HG03354 (cell line): ENCODE measurements around the gene B4GALT2.

Source experiments
- ATAC-seq: cut with Tn5 transposase; IDR thresholded peaks from one replicate; pipeline ENCODE4 v1.9.1; 2021; ENCODE audit warnings: mild to moderate bottlenecking; ENCODE audit not compliant: unreplicated experiment, poor library complexity, severe bottlenecking

The B4GALT2 gene

GRCh38 chr1:44021581-44022321 lies 42.7 kb downstream of the B4GALT2 start:
- no peak for ATAC-seq

DNA sequence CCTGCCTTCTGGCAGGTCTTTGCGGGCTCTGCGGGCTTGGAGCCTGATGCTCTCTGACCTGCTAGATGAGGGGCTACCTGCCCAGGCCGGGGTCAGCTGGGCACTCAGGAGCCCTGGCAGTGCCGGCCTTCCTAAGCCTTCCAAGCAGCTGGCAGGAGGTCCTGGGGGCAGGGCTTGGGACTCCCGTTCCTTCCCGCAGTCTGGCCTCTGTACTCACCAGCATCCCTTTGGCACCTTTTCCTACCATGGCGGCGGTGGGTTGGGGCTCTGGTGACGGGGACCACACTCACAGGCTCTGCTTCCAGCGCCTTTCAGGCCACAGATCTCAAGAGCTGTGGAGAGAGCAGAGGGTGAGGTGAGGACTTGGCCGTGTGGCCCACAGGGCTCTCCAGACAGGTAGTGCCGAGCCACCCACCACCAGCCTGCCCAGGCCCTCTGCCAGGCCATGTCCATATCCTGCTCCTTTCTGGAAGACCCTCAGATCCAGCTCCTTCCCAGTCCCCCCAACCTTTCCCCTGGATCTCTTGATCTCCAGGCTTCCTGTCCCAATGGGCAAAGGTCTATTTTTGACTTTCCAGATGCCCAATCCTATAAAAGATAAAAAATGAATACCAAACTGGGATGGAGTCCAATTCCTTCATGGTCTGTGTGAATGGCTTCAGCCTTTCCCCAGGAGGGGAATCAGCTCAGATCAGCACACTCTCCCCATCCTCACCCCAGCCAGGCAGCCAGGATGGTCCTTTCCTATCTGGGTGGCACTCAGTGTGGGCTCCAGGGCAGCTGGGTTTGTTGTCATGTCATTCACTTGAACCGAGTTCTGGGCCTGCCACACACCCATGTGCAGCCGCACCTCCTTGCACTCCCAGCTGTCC lies 45.3 kb downstream of the B4GALT2 start:
- no peak for ATAC-seq

GRCh38 chr1:44024903-44025525 lies 46.0 kb downstream of the B4GALT2 start:
- no peak for ATAC-seq

DNA sequence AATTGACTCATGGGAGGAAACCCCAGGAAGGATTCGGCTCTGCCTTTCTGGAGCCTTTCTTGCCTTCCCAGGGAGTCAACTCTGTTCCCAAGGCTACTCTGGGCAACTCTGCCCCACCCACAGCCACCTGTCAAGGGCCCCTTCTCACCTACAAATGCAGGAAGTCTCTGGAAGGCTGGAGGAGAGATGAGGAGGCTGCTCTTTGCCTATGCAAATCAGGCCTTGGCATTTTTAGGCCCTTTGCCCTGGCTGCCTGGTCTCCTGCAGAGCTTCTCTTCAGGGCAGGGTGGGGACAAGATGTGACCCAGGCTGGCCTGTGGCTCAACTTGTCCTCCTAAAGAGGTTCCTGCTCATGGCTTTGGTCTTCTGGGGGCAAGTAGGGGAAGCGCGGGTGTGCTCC lies 46.8 kb downstream of the B4GALT2 start:
- ATAC-seq: no peak

DNA sequence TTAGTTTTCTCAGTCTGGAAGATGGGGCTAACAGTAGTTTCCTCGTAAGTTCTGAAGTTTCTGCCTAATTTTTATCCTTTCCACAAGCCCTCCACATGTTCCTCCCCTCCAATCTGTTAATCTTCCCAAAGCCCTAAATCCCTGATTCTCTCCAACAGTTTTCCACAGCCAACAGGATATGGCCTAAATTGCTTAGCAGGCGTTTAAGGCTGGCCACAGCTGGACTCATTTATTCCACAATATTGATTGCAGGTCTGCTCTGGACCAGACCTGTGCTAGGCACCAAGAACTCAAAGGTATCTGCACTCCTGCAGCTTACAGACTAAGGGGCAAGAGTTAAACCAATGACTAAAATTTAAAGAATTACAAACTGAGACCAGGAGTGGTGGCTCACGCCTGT lies 48.3 kb downstream of the B4GALT2 start:
- ATAC-seq: no peak

- ATAC-seq: peak; percentile 24
Measured at GRCh38 chr1:44029260-44029910, 50.4 kb downstream of the B4GALT2 start.

- ATAC-seq: peak; percentile 89
Measured at GRCh38 chr1:44029911-44030604, 51.0 kb downstream of the B4GALT2 start.

- peak; percentile 36 for ATAC-seq
Measured at GRCh38 chr1:44030605-44031251, 51.7 kb downstream of the B4GALT2 start.

DNA sequence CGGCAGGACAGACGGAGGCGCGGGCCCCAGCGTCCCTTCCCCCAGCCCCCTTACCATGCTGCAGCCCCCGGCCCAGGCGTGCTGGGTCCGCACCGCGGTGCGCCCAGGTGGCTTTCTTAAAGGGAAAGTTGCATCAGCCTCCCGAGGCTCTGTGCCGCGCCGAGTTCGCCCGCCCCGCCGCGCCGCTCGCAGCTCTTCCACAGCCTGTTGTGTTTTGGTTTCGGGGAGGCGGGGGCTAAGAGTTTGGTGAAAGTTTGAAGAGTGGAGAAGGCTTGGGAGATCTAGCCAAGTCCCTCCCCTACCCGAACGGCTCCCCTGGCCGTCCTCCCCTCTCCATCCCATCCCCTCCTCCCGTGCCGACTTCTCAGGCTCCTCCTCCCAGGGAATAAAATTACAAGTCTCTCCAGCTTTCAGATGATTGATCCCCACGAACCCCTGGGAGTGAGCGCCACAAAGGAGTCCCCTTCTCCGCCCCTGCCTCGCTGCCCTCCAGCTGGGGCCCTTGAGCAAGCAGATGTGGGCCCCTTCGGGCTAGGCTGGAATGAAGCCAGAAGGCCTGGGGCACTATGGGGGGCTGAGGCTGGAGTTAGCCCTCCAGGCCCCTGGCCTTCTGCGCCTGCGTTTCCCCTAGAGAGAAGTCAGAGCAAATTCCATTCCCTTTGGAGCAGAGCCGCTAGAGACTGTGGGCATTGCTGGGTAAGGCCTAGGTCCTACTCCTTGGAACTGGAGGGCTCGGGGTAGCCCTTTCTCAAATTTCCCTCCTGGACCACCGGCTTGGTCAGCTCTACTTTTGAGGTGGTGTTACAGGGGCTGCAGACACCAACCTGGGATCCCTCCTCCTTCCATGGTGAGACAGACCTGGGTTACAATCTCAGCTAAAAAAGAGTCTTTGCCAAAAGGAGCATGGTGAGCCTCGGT lies 52.5 kb downstream of the B4GALT2 start, which contains the start of gene SLC6A9:
Gene SLC6A9 (minus strand): TSS at position 211 of the 918 bp plus-strand sequence. CDS start 7,185 bp downstream, outside the sequence.
- ATAC-seq: no peak

DNA sequence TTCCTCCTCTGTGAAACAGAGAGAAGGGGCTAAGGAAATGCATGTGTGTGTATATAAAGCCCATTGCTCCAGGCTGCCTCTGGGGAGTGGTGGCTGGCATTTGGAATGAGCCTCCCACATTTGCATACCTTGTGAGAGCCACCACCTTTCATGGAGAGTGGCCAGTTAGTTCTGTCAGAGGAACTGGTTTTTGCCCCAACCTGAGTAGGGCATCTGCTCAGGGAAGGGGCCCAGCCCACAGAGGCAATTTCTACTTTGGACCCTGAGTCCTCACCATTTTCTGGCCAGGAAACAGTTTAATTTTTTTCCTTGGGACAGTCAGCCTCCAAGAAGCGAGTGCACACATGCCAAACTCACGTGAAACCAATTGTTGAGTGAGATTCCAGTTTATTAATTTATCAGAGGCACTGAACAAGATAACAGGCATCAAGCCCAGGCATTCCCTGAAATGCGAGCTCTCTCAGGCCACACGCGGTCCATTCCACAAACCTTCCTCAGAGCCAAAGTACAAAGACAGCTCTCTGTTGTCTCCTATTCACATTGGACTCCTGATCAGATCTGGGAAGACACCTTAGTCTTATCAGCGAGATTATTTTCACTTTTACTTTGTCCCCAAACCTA lies 53.3 kb downstream of the B4GALT2 start:
- ATAC-seq: no peak

GRCh38 chr1:44033041-44033575 lies 54.1 kb downstream of the B4GALT2 start:
- ATAC-seq: no peak

DNA sequence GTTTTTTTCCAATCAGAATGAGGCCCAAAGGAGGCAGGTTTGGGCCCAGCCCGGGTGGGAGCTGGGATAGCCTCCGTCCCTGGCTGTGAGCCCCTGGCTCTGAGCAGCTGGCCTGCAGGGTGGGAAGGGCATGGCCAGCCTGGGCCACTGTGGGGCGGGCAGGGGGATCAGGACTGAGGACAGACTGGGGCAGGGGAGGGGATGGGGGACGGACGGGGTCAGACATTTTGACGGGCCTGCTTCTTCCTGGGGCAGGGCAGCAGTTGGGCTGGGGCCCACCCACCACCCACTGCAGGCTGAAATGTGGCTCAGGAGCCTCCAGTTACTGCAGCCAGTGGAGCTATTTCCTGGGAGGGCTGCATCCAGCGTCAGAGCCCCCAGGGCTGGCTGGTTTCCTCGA lies 54.7 kb downstream of the B4GALT2 start:
- no peak for ATAC-seq

- no peak for ATAC-seq
Measured at GRCh38 chr1:44034423-44034822, 55.4 kb downstream of the B4GALT2 start.

DNA sequence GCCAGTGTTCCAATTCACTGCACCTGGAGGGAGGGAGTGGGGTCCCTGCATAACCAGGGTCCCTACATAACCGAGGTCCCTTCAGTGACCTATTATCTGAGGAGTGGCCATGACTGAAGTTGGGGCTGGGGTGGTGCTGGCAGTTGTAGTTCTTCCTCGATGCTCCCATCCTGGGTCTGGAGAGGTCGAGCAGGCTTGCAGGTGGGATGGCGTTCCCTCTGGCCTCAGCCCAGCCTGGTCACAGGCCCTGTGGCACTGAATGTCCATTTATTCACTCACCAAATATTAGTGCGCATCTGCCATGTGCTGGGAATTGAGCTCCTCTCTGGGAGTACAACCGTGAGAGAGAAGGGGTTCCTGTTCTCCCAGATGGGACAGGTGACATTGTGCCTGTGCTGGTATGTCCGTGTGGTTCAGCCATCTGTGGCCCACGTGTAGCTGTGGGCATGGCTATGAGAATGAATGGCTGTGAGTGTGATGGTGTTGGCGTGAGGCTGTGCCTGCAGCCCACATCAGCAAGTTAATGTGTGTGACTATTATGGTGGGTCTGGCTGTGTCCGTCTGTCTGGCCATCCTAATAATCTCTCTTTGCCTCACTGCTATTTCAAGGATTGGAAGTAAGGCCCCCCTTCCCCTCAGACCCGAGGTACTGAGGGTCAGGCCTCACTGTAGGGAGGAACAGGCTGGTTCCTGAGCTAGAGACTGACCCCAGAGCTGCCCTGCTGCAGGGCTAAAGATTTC lies 56.1 kb downstream of the B4GALT2 start:
- no peak for ATAC-seq

- no peak for ATAC-seq
Measured at GRCh38 chr1:44035726-44036408, 56.9 kb downstream of the B4GALT2 start.
